SK-N-MC (cell line): Measurements from ENCODE around the gene TRIM46.

Experiments used
- EZH2 ChIP-seq: fragments of 200-600 bp; sonication (generic); IDR thresholded peaks from one replicate; pipeline ENCODE4 v1.6.1; 2017; ENCODE audit warnings: antibody characterized with exemption
- FOXP2 ChIP-seq: optimal IDR thresholded peaks from 2 replicates; pipeline ENCODE3; 2011; ENCODE audit warnings: mild to moderate bottlenecking, moderate library complexity; ENCODE audit not compliant: insufficient read depth; ENCODE audit errors: extremely low read length, control extremely low read depth
- POLR2AphosphoS5 ChIP-seq: IDR thresholded peaks from 2 replicates; pipeline ENCODE4 v1.6.1; 2012; ENCODE audit warnings: mild to moderate bottlenecking, low read depth, low read length, borderline replicate concordance

DNA sequence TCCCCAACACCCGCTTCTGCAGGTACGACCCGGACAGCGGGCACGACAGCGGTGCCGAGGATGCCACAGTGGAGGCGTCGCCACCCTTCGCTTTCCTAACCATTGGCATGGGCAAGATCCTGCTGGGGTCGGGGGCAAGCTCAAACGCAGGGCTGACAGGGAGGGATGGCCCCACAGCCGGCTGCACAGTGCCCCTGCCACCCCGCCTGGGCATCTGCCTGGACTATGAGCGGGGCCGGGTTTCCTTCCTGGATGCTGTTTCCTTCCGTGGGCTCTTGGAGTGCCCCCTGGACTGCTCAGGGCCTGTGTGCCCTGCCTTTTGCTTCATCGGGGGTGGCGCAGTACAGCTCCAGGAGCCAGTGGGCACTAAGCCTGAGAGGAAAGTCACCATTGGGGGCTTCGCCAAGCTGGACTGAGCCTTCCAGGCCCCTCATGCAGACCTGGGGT is 10.1 kb downstream of the TRIM46 start:
- TF ChIP-seq POLR2AphosphoS5 (no peak), EZH2 (no peak), FOXP2 (no peak)
